ENCODE measurements around the gene CCDC91.

The CCDC91 gene

DNA sequence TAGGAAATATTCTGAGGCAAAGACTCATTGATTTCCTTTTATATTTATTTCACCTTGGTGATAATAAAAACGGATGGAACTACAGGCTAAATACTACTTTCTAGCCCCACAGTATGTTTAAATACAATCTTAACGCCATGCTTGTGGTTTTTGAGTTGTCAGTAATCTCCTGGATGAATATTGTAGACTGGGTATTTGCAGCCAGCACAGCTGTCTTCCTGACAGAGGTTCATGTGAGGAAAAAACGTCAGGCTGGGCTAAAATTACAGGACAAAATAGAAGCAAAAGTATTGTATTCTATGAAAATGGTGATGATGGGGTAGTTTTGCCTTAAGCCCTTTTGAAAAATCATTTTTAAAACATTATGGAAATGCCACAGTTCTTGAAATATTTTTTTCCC, 140.9 kb downstream of the CCDC91 start:
- TF ChIP-seq, protein P1, sequence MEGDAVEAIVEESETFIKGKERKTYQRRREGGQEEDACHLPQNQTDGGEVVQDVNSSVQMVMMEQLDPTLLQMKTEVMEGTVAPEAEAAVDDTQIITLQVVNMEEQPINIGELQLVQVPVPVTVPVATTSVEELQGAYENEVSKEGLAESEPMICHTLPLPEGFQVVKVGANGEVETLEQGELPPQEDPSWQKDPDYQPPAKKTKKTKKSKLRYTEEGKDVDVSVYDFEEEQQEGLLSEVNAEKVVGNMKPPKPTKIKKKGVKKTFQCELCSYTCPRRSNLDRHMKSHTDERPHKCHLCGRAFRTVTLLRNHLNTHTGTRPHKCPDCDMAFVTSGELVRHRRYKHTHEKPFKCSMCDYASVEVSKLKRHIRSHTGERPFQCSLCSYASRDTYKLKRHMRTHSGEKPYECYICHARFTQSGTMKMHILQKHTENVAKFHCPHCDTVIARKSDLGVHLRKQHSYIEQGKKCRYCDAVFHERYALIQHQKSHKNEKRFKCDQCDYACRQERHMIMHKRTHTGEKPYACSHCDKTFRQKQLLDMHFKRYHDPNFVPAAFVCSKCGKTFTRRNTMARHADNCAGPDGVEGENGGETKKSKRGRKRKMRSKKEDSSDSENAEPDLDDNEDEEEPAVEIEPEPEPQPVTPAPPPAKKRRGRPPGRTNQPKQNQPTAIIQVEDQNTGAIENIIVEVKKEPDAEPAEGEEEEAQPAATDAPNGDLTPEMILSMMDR (IDR thresholded peaks at IDR 0.05; ENCODE audit: low read depth, low read length), result no peak
- Histone ChIP-seq H3K27me3 (no peaks in the 10 kb centered on the region), H3K4me1 (no peaks in the 10 kb centered on the region; the same call in 1 of the 2 replicates), H3K36me3 (no peaks in the 10 kb centered on the region), H3K4me3 (ENCODE audit: low read depth, low read length) (no peak overlapping the region), H3K9me3 (no peaks in the 10 kb centered on the region)
- no peak for DNase-seq

GRCh38 chr12:28340261-28341045, 150.2 kb downstream of the CCDC91 start:
- DNase-seq, result no peak
- no peaks in the 10 kb centered on the region for H3K9me3 ChIP-seq
- no peaks in the 10 kb centered on the region for H3K36me3 ChIP-seq
- TF ChIP-seq, protein P1 (IDR thresholded peaks at IDR 0.05; ENCODE audit: low read depth, low read length), result no peak
- H3K4me1 ChIP-seq, result no peaks in the 10 kb centered on the region
- no peak overlapping the region for H3K4me3 ChIP-seq (ENCODE audit: low read depth, low read length)
- H3K27me3 ChIP-seq, result no peaks in the 10 kb centered on the region

DNA sequence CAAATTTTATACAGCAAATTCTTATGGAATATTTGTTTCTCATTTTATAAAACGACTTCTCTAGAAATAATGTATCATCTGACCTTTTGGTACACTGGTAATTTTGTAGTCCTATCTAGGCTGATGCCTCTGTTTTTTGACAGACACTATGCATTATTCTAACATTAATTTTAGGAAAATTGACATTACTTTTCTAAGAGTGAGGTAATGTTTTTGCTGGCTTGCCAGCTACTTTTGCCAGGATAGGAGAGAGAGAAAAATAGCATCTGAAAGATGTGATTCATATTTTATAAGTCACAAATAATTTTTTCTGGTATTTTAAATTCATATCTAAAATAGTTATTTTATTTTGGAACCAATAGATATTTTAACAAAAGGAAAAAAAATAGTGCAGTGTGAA, 153.5 kb downstream of the CCDC91 start:
- Histone ChIP-seq H3K36me3 (no peaks in the 10 kb centered on the region), H3K27me3 (no peaks in the 10 kb centered on the region), H3K4me3 (ENCODE audit: low read depth, low read length) (no peak overlapping the region), H3K4me1 (no peaks in the 10 kb centered on the region), H3K9me3 (no peaks in the 10 kb centered on the region)
- no peak for DNase-seq
- TF ChIP-seq, protein P1 (IDR thresholded peaks at IDR 0.05; ENCODE audit: low read depth, low read length), result no peak

- Histone ChIP-seq H3K4me1 (no peaks in the 10 kb centered on the region), H3K4me3 (ENCODE audit: low read depth, low read length) (no peak overlapping the region), H3K36me3 (no peaks in the 10 kb centered on the region), H3K9me3 (no peaks in the 10 kb centered on the region), H3K27me3 (no peaks in the 10 kb centered on the region)
- no peak for DNase-seq
- TF ChIP-seq, protein P1 (IDR thresholded peaks at IDR 0.05; ENCODE audit: low read depth, low read length), result no peak
Measured at GRCh38 chr12:28346567-28346966, 156.3 kb downstream of the CCDC91 start.

GRCh38 chr12:28349196-28349595, 158.9 kb downstream of the CCDC91 start:
- no peaks in the 10 kb centered on the region for H3K4me1 ChIP-seq
- H3K4me3 ChIP-seq (ENCODE audit: low read depth, low read length), result no peak overlapping the region
- TF ChIP-seq, protein P1 (IDR thresholded peaks at IDR 0.05; ENCODE audit: low read depth, low read length), result no peak
- H3K9me3 ChIP-seq, result no peaks in the 10 kb centered on the region
- H3K27me3 ChIP-seq, result no peaks in the 10 kb centered on the region
- no peak for DNase-seq
- H3K36me3 ChIP-seq, result no peaks in the 10 kb centered on the region

GRCh38 chr12:28350502-28350901, 160.2 kb downstream of the CCDC91 start:
- Histone ChIP-seq H3K9me3 (no peaks in the 10 kb centered on the region), H3K4me3 (ENCODE audit: low read depth, low read length) (no peak overlapping the region), H3K36me3 (no peaks in the 10 kb centered on the region)

More at GRCh38 chr12:28350502-28350901, 160.2 kb downstream of the CCDC91 start:
- DNase-seq, result no peak
- Histone ChIP-seq H3K27me3 (no peaks in the 10 kb centered on the region), H3K4me1 (no peaks in the 10 kb centered on the region)
- TF ChIP-seq, protein P1 (IDR thresholded peaks at IDR 0.05; ENCODE audit: low read depth, low read length), result no peak
